Testis (tissue), 2 donors: ENCODE results near the gene SIK2.

Experiments used
- CTCF ChIP-seq, 3 experiments: fragments of 450-650 bp in 2 of 3; fragments of 200-600 bp in 1 of 3; sonication (generic) in 1 of 3; IDR thresholded peaks; one replicate each; pipeline ENCODE4 v1.5.1; 2016 to 2019; ENCODE audit warnings: antibody characterized with exemption in 3 of 3, mild to moderate bottlenecking in 2 of 3, moderate library complexity in 1 of 3
- POLR2A ChIP-seq: fragments of 450-650 bp; IDR thresholded peaks from one replicate; pipeline ENCODE4 v1.6.1; 2017; ENCODE audit warnings: antibody characterized with exemption, mild to moderate bottlenecking, moderate library complexity

- TF ChIP-seq CTCF (IDR thresholded peaks at IDR 0.05) = no peak
- no peak for TF ChIP-seq POLR2A
Observed at GRCh38 chr11:111700162-111700561, 97.9 kb downstream of the SIK2 start.
